Mucosa of stomach (tissue), 1 donor: ENCODE results near the gene SLCO2B1.

Experiments used
- H3K27me3 ChIP-seq: one replicate; pipeline ENCODE4 v1.7.0; 2013; ENCODE audit warnings: mild to moderate bottlenecking, low read length; ENCODE audit not compliant: control insufficient read depth, insufficient read depth
- H3K36me3 ChIP-seq: one replicate; pipeline ENCODE4 v1.7.0; 2013; ENCODE audit warnings: low read length; ENCODE audit not compliant: control insufficient read depth, insufficient read depth
- H3K4me1 ChIP-seq: one replicate; pipeline ENCODE4 v1.7.0; 2013; ENCODE audit warnings: mild to moderate bottlenecking, low read length; ENCODE audit not compliant: control insufficient read depth, insufficient read depth
- H3K4me3 ChIP-seq: one replicate; pipeline ENCODE4 v1.7.0; 2013; ENCODE audit warnings: low read length
- H3K9ac ChIP-seq: one replicate; pipeline ENCODE4 v1.7.0; 2013; ENCODE audit warnings: mild to moderate bottlenecking, low read length, moderate library complexity
- H3K9me3 ChIP-seq: one replicate; pipeline ENCODE4 v1.7.0; 2013; ENCODE audit warnings: mild to moderate bottlenecking, low read length, moderate library complexity; ENCODE audit not compliant: control insufficient read depth
- donor health status: Pancreatic carcinoma.

SLCO2B1 gene

GRCh38 chr11:75242722-75243600 lies 92.1 kb downstream of the SLCO2B1 start:
- Histone ChIP-seq H3K36me3 (no peaks in the 10 kb centered on the region), H3K4me1 (no peaks in the 10 kb centered on the region), H3K4me3 (no peak overlapping the region), H3K9me3 (no peaks in the 10 kb centered on the region), H3K9ac (no peak overlapping the region), H3K27me3 (peaks cover 53% of the 10 kb centered on the region)

DNA sequence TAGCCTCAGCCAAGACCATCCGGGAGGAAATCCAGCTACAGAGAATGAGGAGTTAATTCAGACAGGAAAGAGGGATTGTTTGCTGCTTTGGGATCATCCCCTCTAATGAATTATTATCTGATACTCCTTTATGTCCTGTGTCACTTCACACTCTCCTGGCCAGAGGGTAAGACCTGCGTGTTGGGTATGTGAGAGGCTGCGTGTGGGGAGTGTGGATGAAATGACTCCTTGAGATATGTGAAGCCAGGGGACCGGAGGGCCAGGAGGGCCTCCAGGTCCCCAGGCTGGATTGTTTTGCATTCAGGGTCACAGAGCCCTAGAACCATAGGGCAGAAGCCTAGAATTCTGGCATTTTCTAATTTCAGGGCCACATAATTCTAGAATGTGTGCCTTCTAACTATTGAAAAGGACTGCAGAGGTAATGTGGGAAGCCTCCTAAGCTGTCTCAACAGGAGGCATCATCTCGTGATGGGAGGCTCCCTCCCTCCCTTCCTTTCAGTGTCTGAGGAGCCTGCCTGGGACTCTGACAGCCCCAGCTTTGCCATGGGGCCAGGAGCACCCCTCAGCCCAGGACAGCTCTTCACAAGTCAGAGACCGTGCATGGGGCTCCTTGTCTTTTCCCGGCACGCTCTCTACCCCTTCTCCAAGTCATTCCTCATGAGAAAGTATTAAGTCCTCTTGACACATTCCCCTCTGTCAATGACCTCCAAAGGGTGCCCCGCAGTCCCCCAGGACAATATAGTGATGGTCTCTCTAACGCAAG lies 93.3 kb downstream of the SLCO2B1 start:
- Histone ChIP-seq H3K36me3 (no peaks in the 10 kb centered on the region), H3K9ac (no peak overlapping the region), H3K27me3 (peaks cover 49% of the 10 kb centered on the region), H3K4me1 (no peaks in the 10 kb centered on the region), H3K4me3 (no peak overlapping the region), H3K9me3 (no peaks in the 10 kb centered on the region)

DNA sequence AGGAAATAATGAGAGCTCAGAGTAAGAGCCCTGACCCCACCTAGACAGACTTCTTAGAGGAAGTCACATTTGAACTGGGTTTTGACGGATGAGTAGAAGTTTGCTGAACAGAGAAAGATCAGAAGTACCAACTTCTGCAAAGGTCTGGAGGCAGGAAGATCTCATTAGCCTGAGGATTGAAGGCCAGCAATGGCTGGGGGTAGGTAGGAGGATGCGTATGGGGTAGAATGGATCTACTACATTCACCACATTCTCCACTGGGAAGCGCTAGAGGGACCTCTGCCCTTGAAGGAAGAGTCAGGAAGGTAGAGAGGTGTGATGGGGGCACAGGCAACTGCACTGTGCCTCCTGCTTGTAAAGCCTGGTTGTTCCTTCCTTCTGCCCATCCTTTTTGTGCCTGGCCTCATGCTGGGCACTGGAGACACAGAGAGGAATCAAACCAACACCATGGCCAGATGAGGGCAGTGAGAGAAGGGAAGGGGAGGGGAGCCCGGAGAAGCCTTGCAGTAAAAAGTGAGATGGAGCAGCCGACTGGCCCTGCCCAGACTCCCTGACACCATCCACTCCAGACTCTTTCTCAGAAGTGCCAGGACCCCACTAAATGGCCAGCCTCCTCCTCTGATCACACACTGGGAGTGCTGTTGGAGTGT lies 94.6 kb downstream of the SLCO2B1 start:
- Histone ChIP-seq H3K27me3 (peaks cover 36% of the 10 kb centered on the region), H3K4me1 (no peaks in the 10 kb centered on the region)

DNA sequence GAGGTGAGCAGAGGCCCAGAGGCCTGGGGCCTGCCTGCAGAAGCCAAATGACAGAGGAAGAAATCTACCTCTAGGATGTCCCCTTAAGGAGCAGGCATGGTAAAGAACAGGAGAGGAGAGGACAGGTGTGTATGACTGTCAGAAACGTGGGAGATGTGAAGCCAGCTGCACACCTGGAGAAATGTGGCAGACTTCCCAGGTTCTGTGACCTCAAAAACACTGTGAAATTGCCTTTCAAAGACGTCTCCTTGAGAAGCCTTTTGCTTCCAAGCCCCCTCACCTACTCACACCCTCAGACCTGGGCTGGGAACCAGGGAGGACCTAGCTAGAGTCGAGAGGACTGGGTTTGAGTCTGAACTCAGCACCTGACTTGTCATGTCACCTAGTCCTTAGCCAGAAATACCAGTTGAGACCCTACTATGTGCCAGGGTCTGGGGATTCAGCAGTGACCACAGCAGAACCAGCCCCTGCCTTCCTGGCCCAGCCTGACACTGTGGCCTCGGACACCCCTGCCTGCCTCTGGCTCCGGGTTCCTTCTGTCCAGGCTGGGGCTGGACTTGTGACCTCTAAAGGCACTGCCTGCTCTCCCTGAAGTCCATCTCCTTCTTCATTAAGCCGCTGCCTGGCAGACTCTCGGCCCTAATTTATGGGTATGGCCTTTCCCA lies 95.2 kb downstream of the SLCO2B1 start:
- peaks cover 30% of the 10 kb centered on the region for H3K27me3 ChIP-seq
- no peak overlapping the region for H3K4me3 ChIP-seq
- H3K9me3 ChIP-seq = no peaks in the 10 kb centered on the region
- no peaks in the 10 kb centered on the region for H3K36me3 ChIP-seq
- H3K9ac ChIP-seq = no peak overlapping the region
- no peaks in the 10 kb centered on the region for H3K4me1 ChIP-seq

More for the DNA sequence above, 94.6 kb downstream of the SLCO2B1 start:
- Histone ChIP-seq H3K9ac (no peak overlapping the region), H3K36me3 (no peaks in the 10 kb centered on the region), H3K4me3 (no peak overlapping the region), H3K9me3 (no peaks in the 10 kb centered on the region)

DNA sequence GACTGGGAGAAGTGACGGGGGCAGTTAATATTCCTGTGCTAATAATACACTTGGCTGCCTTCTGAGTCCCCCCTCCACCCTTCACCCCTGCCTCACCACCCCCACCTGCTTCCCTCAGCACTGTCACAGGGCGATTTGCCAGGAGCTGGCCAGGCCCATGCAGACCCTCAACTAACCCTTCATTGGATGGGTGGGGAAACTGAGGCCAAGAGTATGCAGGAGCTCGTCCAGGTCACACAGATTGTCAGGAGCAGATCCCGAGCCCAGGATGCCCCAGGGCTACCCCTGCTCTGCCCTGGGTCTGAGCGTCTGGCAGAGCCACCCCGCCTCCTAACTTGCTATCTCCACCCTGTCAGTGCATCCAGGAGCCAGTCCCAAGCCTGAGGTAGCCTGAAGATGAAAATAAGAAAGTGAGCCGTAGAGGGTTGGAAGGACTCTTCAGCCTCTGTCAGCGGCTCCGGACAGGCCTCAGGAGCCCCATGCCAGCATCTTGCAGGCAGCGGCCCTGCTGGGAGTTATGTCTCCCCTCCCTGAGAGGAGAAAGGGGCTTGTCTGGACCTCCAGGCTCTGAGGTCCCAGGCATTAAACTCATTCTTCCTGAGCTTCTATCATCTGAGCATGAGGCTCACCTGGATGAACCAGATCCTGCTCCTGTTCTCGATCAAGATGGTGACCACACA lies 95.9 kb downstream of the SLCO2B1 start:
- Histone ChIP-seq H3K9me3 (no peaks in the 10 kb centered on the region), H3K9ac (no peak overlapping the region), H3K4me1 (no peaks in the 10 kb centered on the region), H3K36me3 (no peaks in the 10 kb centered on the region), H3K4me3 (no peak overlapping the region), H3K27me3 (peaks cover 27% of the 10 kb centered on the region)

DNA sequence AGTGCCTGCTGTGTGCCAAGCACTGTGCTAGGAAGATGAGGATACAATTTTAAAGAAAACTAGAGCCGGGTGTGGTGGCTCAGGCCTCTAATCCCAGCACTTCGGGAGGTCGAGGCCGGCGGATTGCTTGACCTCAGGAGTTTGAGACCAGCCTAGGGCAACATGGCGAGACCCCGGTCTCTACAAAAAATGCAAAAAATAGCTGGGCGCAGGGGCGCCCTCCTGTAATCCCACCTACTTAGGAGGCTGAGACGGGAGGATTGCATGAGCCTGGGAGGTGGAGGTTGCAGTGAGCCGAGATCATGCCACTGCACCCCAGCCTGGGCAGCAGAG lies 98.0 kb downstream of the SLCO2B1 start:
- Histone ChIP-seq H3K9ac (no peak overlapping the region), H3K4me1 (no peaks in the 10 kb centered on the region), H3K9me3 (no peaks in the 10 kb centered on the region), H3K36me3 (no peaks in the 10 kb centered on the region), H3K4me3 (no peak overlapping the region), H3K27me3 (peaks cover 8% of the 10 kb centered on the region)

GRCh38 chr11:75249704-75250103 lies 98.8 kb downstream of the SLCO2B1 start:
- H3K36me3 ChIP-seq = no peaks in the 10 kb centered on the region
- no peak overlapping the region for H3K9ac ChIP-seq
- H3K9me3 ChIP-seq = no peaks in the 10 kb centered on the region
- H3K27me3 ChIP-seq = peaks cover under 1% of the 10 kb centered on the region
- no peaks in the 10 kb centered on the region for H3K4me1 ChIP-seq
- H3K4me3 ChIP-seq = no peak overlapping the region

DNA sequence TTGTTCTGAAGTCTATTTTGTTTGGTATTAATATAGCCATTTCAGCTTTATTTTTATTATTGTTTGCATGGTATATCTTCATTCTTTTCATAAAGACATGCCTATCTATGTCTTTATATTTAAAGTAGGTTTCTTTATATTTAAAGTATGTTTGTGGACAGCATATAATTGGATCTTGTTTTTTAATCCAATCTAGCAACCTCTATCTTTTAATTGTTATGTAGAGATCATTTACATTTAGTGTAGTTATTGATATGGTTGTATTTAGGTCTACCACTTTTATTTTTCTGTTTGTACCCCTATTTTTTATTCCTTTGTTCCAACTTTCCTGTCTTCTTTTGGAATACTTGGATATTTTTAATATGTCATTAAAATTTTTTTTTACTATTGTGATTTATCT lies 103.4 kb downstream of the SLCO2B1 start:
- H3K27me3 ChIP-seq = peaks cover 4% of the 10 kb centered on the region
- H3K9me3 ChIP-seq = no peaks in the 10 kb centered on the region
- H3K4me3 ChIP-seq = no peak overlapping the region
- no peak overlapping the region for H3K9ac ChIP-seq
- no peaks in the 10 kb centered on the region for H3K36me3 ChIP-seq
- no peaks in the 10 kb centered on the region for H3K4me1 ChIP-seq
